ENCODE measurements around the gene NFIB. TPM values are rescaled to one million over a fixed set of nuclear protein-coding genes. Genes with fewer than 3 reads are reported as not detected.

Gene NFIB
- total RNA-seq, 1 donor from 2014 or later = not detected

- Mint-ChIP-seq H3K27ac (no peak overlapping the region), H3K36me3 (ENCODE audit: low read depth) (no peaks in the 10 kb centered on the region), H3K4me1 (ENCODE audit: low read depth) (no peaks in the 10 kb centered on the region), H3K4me3 (ENCODE audit: low read depth) (no peak overlapping the region), H3K9me3 (no peaks in the 10 kb centered on the region), H3K27me3 (ENCODE audit: low read depth) (no peaks in the 10 kb centered on the region)
- no peak for DNase-seq (ENCODE audit: low spot score)
- intact Hi-C loops (cut with micrococcal nuclease) = no loop called here
These were observed 62.5 kb downstream of the NFIB start for GRCh38 chr9:14251154-14252071.

- intact Hi-C loops (cut with micrococcal nuclease) = no loop called here
- Mint-ChIP-seq H3K27ac (no peak overlapping the region), H3K4me3 (ENCODE audit: low read depth) (no peak overlapping the region), H3K4me1 (ENCODE audit: low read depth) (no peaks in the 10 kb centered on the region), H3K27me3 (ENCODE audit: low read depth) (no peaks in the 10 kb centered on the region), H3K36me3 (ENCODE audit: low read depth) (no peaks in the 10 kb centered on the region), H3K9me3 (no peaks in the 10 kb centered on the region)
- DNase-seq (ENCODE audit: low spot score) = no peak
These were observed 63.2 kb downstream of the NFIB start for GRCh38 chr9:14250794-14251153.

- no peaks in the 10 kb centered on the region for H3K9me3 Mint-ChIP-seq
- DNase-seq (ENCODE audit: low spot score) = no peak
- no peak overlapping the region for H3K27ac Mint-ChIP-seq
- H3K27me3 Mint-ChIP-seq (ENCODE audit: low read depth) = no peaks in the 10 kb centered on the region
- H3K4me1 Mint-ChIP-seq (ENCODE audit: low read depth) = no peaks in the 10 kb centered on the region
- intact Hi-C loops (cut with micrococcal nuclease) = no loop called here
- H3K4me3 Mint-ChIP-seq (ENCODE audit: low read depth) = no peak overlapping the region
- no peaks in the 10 kb centered on the region for H3K36me3 Mint-ChIP-seq (ENCODE audit: low read depth)
These were observed 64.4 kb downstream of the NFIB start for GRCh38 chr9:14249527-14249926.

- no peaks in the 10 kb centered on the region for H3K4me1 Mint-ChIP-seq (ENCODE audit: low read depth)
- DNase-seq (ENCODE audit: low spot score) = no peak
- no peak overlapping the region for H3K27ac Mint-ChIP-seq
- intact Hi-C loops (cut with micrococcal nuclease) = no loop called here
- H3K27me3 Mint-ChIP-seq (ENCODE audit: low read depth) = no peaks in the 10 kb centered on the region
- no peak overlapping the region for H3K4me3 Mint-ChIP-seq (ENCODE audit: low read depth)
- no peaks in the 10 kb centered on the region for H3K9me3 Mint-ChIP-seq
- H3K36me3 Mint-ChIP-seq (ENCODE audit: low read depth) = no peaks in the 10 kb centered on the region
These were observed 65.8 kb downstream of the NFIB start for GRCh38 chr9:14248149-14248548.

DNA sequence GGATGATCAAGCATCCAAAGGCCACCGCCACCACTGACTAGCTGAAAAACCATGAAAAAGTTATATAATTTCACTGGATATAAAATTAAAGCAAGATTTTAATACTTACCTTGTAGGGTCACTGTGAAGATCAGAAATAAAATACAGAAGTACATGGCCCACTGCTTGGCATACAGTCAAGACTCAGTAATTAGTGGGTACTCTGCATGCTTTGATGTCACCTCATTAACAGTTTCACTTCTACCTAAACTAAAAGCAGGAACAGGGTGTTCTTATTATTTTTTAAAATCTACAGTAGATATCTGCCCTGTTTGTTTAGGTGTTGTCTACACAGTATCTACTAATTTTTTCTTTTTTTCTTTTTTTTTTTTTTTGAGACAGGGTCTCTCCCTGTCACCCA lies 66.4 kb downstream of the NFIB start:
- H3K4me3 Mint-ChIP-seq (ENCODE audit: low read depth) = no peak overlapping the region
- DNase-seq (ENCODE audit: low spot score) = no peak
- H3K36me3 Mint-ChIP-seq (ENCODE audit: low read depth) = no peaks in the 10 kb centered on the region
- no peaks in the 10 kb centered on the region for H3K9me3 Mint-ChIP-seq
- intact Hi-C loops (cut with micrococcal nuclease) = no loop called here
- no peak overlapping the region for H3K27ac Mint-ChIP-seq
- no peaks in the 10 kb centered on the region for H3K27me3 Mint-ChIP-seq (ENCODE audit: low read depth)
- H3K4me1 Mint-ChIP-seq (ENCODE audit: low read depth) = no peaks in the 10 kb centered on the region

DNA sequence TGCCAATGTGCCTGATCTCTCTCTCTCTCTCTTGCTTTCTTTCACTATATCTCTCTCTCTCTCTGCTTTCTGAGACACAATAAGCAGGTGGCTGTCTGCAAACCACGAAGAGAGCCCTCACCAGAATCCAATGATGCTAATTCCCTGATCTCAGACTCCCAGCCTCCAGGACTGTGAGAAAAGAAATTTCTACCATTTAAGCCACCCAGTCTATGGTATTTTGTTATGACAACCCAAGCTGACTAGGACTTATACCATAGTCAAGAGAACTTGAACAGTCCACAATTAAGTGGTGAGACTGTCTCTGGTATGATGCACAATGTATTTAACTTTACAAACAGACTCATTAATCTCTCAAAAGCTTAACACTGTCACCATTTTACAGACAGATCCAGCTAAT lies 67.0 kb downstream of the NFIB start:
- Mint-ChIP-seq H3K27ac (no peak overlapping the region), H3K4me1 (ENCODE audit: low read depth) (no peaks in the 10 kb centered on the region), H3K27me3 (ENCODE audit: low read depth) (no peaks in the 10 kb centered on the region), H3K36me3 (ENCODE audit: low read depth) (no peaks in the 10 kb centered on the region), H3K9me3 (no peaks in the 10 kb centered on the region), H3K4me3 (ENCODE audit: low read depth) (no peak overlapping the region)
- DNase-seq (ENCODE audit: low spot score) = no peak
- intact Hi-C loops (cut with micrococcal nuclease) = no loop called here

DNA sequence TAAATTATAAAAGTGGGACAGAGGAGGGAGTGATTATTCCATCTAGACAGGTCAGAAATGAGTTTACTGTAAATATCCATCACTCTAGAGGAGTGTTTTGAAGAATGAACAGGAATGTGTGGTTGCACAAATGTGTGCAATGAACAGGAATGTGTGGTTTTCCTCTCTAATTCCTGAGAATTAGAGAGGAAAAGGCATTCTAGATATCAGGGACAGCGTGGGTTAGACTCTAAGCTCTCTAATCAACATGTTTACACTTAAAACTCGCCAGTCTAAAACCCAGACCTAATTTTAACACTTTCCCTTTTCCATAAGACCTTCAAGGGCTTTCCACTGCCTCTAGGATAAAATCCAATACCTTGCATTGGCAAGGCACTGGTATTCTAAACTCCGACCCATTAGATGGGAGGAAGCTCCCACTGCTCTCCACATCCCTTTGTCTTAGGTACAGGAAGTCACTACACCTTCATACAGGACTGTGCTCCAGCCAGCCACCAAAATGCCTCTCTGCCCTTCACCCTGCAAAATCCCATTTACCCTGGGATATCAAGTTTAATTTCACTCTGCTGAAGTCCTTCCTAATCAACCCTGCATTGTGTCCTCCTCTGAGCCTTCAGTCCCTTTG lies 67.9 kb downstream of the NFIB start:
- H3K9me3 Mint-ChIP-seq = no peaks in the 10 kb centered on the region
- H3K4me1 Mint-ChIP-seq (ENCODE audit: low read depth) = no peaks in the 10 kb centered on the region
- DNase-seq (ENCODE audit: low spot score) = no peak
- no peak overlapping the region for H3K4me3 Mint-ChIP-seq (ENCODE audit: low read depth)
- H3K36me3 Mint-ChIP-seq (ENCODE audit: low read depth) = no peaks in the 10 kb centered on the region
- H3K27me3 Mint-ChIP-seq (ENCODE audit: low read depth) = no peaks in the 10 kb centered on the region
- intact Hi-C loops (cut with micrococcal nuclease) = no loop called here
- H3K27ac Mint-ChIP-seq = no peak overlapping the region

GRCh38 chr9:14243514-14244042 lies 70.4 kb downstream of the NFIB start:
- intact Hi-C loops (cut with micrococcal nuclease) = no loop called here
- no peak for DNase-seq (ENCODE audit: low spot score)
- H3K36me3 Mint-ChIP-seq (ENCODE audit: low read depth) = no peaks in the 10 kb centered on the region
- no peaks in the 10 kb centered on the region for H3K9me3 Mint-ChIP-seq
- H3K4me1 Mint-ChIP-seq (ENCODE audit: low read depth) = no peaks in the 10 kb centered on the region
- no peak overlapping the region for H3K27ac Mint-ChIP-seq
- H3K4me3 Mint-ChIP-seq (ENCODE audit: low read depth) = no peak overlapping the region
- H3K27me3 Mint-ChIP-seq (ENCODE audit: low read depth) = no peaks in the 10 kb centered on the region

DNA sequence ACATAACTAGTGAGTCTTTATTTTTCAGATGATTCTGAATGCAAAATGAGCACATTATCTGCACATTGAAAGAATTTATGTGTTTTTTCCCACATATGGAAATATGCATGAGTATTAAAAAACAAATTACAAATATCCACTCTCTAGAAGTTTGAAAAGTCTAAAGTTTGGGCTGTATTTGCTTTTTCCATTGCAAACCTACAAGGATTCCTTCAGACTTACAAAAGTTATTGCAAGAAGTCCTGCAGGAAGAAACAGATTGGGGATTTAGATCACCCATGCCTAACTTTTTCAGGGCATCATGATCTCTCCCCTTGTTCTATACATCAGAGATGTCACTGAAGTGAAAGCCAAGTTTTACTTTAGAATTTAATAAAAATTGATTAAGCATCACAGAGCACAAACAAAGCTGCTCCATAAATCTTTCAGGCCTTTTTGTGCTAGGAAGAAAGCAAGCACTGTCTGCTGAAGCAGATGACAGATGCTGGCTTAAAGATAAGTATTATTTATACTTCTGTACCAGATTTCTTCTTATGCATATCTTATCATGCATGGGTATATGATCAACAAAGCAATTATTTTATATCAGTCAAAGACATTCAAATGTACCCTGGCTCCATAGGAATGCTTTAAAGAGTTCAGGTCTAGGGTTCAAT lies 71.7 kb downstream of the NFIB start:
- Mint-ChIP-seq H3K27me3 (ENCODE audit: low read depth) (no peaks in the 10 kb centered on the region), H3K27ac (no peak overlapping the region), H3K4me3 (ENCODE audit: low read depth) (no peak overlapping the region), H3K36me3 (ENCODE audit: low read depth) (no peaks in the 10 kb centered on the region), H3K9me3 (no peaks in the 10 kb centered on the region), H3K4me1 (ENCODE audit: low read depth) (no peaks in the 10 kb centered on the region)
- intact Hi-C loops (cut with micrococcal nuclease) = no loop called here
- no peak for DNase-seq (ENCODE audit: low spot score)

DNA sequence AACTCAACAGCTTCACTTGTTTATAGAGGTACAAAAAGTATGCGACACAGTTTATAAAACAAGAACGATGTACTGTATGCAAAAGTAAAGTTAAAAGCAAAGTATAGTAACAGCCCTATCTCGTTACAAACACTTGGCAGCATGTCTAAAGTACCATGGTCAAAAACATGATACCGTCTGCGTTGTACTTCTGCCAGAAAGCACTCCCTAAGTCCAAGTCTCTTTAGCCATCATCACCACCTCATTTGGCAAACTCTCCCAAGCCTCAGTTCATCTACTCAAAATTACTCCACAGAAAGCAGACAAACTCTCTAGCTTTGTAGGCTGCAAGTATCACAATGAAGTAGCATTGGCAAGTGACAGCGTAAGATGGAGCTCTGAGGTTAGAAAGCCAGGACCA lies 73.4 kb downstream of the NFIB start:
- Mint-ChIP-seq H3K4me1 (ENCODE audit: low read depth) (no peaks in the 10 kb centered on the region), H3K4me3 (ENCODE audit: low read depth) (no peak overlapping the region), H3K27me3 (ENCODE audit: low read depth) (no peaks in the 10 kb centered on the region), H3K36me3 (ENCODE audit: low read depth) (no peaks in the 10 kb centered on the region), H3K27ac (no peak overlapping the region), H3K9me3 (no peaks in the 10 kb centered on the region)
- no peak for DNase-seq (ENCODE audit: low spot score)
- intact Hi-C loops (cut with micrococcal nuclease) = no loop called here

- Mint-ChIP-seq H3K27me3 (ENCODE audit: low read depth) (no peaks in the 10 kb centered on the region), H3K4me1 (ENCODE audit: low read depth) (no peaks in the 10 kb centered on the region)
- intact Hi-C loops (cut with micrococcal nuclease) = no loop called here
These were observed 75.4 kb downstream of the NFIB start for GRCh38 chr9:14238518-14238917.

DNA sequence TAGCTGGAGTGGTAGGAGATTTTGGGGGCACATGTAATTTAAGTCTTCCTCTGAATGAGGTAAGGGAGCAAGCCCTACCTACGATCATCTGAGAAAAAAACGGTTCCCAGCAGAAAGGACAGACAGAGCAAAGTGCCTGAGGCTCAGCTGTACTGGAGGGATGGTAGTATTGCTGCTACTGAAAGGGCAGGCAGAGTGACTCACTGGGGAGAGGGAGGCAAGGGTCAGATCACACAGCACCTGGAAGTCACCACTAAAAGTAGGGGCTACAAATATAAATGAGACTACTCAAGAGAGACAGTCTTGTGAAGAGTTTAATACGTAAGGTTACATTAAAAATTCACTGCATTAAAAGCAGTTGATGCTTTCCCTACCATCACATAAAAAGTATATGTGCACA lies 75.9 kb downstream of the NFIB start:
- H3K4me1 Mint-ChIP-seq (ENCODE audit: low read depth) = no peaks in the 10 kb centered on the region
- H3K4me3 Mint-ChIP-seq (ENCODE audit: low read depth) = no peak overlapping the region
- no peak for DNase-seq (ENCODE audit: low spot score)
- no peaks in the 10 kb centered on the region for H3K36me3 Mint-ChIP-seq (ENCODE audit: low read depth)
- intact Hi-C loops (cut with micrococcal nuclease) = no loop called here
- H3K27ac Mint-ChIP-seq = no peak overlapping the region
- H3K9me3 Mint-ChIP-seq = no peaks in the 10 kb centered on the region
- no peaks in the 10 kb centered on the region for H3K27me3 Mint-ChIP-seq (ENCODE audit: low read depth)

More at GRCh38 chr9:14238518-14238917, 75.4 kb downstream of the NFIB start:
- Mint-ChIP-seq H3K36me3 (ENCODE audit: low read depth) (no peaks in the 10 kb centered on the region), H3K4me3 (ENCODE audit: low read depth) (no peak overlapping the region), H3K27ac (no peak overlapping the region), H3K9me3 (no peaks in the 10 kb centered on the region)
- no peak for DNase-seq (ENCODE audit: low spot score)

GRCh38 chr9:14236591-14236990 lies 77.3 kb downstream of the NFIB start:
- intact Hi-C loops (cut with micrococcal nuclease) = no loop called here
- Mint-ChIP-seq H3K36me3 (ENCODE audit: low read depth) (no peaks in the 10 kb centered on the region), H3K4me1 (ENCODE audit: low read depth) (no peaks in the 10 kb centered on the region), H3K4me3 (ENCODE audit: low read depth) (no peak overlapping the region), H3K9me3 (no peaks in the 10 kb centered on the region), H3K27ac (no peak overlapping the region), H3K27me3 (ENCODE audit: low read depth) (no peaks in the 10 kb centered on the region)
- no peak for DNase-seq (ENCODE audit: low spot score)
